Left renal cortex interstitium (tissue), 4 donors: ENCODE results near the gene GID4. TPM values are rescaled to one million over a fixed set of nuclear protein-coding genes. Genes with fewer than 3 reads are reported as not detected.

Source experiments
- polyA plus RNA-seq, 4 donors: library from polyadenylated mRNA; unstranded; fragments of 120-200 nt; gene quantifications; one replicate each; pipeline ENCODE4 v1.2.1, GENCODE V29; 2013; ENCODE audit not compliant: insufficient read length in 4 of 4

The GID4 gene
- polyA plus RNA-seq, 4 donors: 11.4 to 18.9 (median 14.6) TPM

Other genes with a start within 250 kb of the GID4 start
- gene SREBF1, start 202.4 kb upstream of the GID4 start, polyA plus RNA-seq: 10 to 100 TPM; 43.9 to 58.1 (median 50.8) TPM
- 10 to 100 TPM; 36.1 to 52.2 (median 44.9) TPM for gene TOM1L2, start 67.0 kb upstream of the GID4 start, polyA plus RNA-seq
- gene DRC3, start 66.5 kb upstream of the GID4 start, polyA plus RNA-seq: 10 to 100 TPM; 11.2 to 25.9 (median 16.3) TPM
- 10 to 100 TPM; 23.6 to 33.8 (median 27.2) TPM for gene ATPAF2, start 240 bp upstream of the GID4 start, polyA plus RNA-seq
- gene DRG2, start 48.5 kb downstream of the GID4 start, polyA plus RNA-seq: 10 to 100 TPM; 34.0 to 46.9 (median 40.4) TPM
- gene MYO15A, start 69.3 kb downstream of the GID4 start, polyA plus RNA-seq: 1 to 10 TPM; 1.9 to 5.3 (median 3.2) TPM
- gene ALKBH5, start 144.4 kb downstream of the GID4 start, polyA plus RNA-seq: 10 to 100 TPM; 66.3 to 71.3 (median 69.4) TPM
- gene LLGL1, start 186.2 kb downstream of the GID4 start, polyA plus RNA-seq: 10 to 100 TPM; 25.7 to 41.7 (median 35.9) TPM
- 100 to 1,000 TPM; 131 to 159 (median 140) TPM for gene FLII, start 219.3 kb downstream of the GID4 start, polyA plus RNA-seq
- gene MIEF2, start 221.3 kb downstream of the GID4 start, polyA plus RNA-seq: 10 to 100 TPM; 14.7 to 22.5 (median 18.9) TPM